SK-N-SH (cell line): ENCODE results near the gene SLC16A8.

ENCODE experiments used
- CHD2 ChIP-seq: fragments of 150-350 bp; IDR thresholded peaks from 2 replicates; pipeline ENCODE4 v1.6.1; 2018; ENCODE audit warnings: low read length; ENCODE audit not compliant: partially characterized antibody
- EP300 ChIP-seq, 2 experiments: IDR thresholded peaks; 2 replicates each; pipeline versions ENCODE4 v1.4.0 to v1.6.1; 2012; ENCODE audit warnings: borderline replicate concordance in 1 of 2, low read depth in 1 of 2, low read length in 1 of 2
- EZH2phosphoT487 ChIP-seq: fragments of 200-600 bp; sonication (generic); IDR thresholded peaks from 2 replicates; pipeline ENCODE4 v1.6.1; 2017; ENCODE audit warnings: low read depth, mixed run types, mild to moderate bottlenecking, antibody characterized with exemption, moderate library complexity, borderline replicate concordance
- FOXM1 ChIP-seq: IDR thresholded peaks from 2 replicates; pipeline ENCODE4 v1.4.0; 2012; ENCODE audit warnings: low read depth, mild to moderate bottlenecking
- GABPA ChIP-seq: IDR thresholded peaks from 2 replicates; pipeline ENCODE4 v1.4.0; 2012; ENCODE audit warnings: low read depth, mild to moderate bottlenecking
- RAD21 ChIP-seq: IDR thresholded peaks from 2 replicates; pipeline ENCODE4 v1.6.1; 2012; ENCODE audit warnings: mild to moderate bottlenecking, low read length
- REST ChIP-seq: IDR thresholded peaks from 2 replicates; pipeline ENCODE4 v1.6.1; 2012; ENCODE audit warnings: mild to moderate bottlenecking, low read depth, low read length, moderate library complexity
- RFX5 ChIP-seq: IDR thresholded peaks from 2 replicates; pipeline ENCODE4 v1.6.1; 2012; ENCODE audit warnings: mild to moderate bottlenecking, improper control_type of control experiment, low read length
- RXRA ChIP-seq: IDR thresholded peaks from 2 replicates; pipeline ENCODE4 v1.4.0; 2012; ENCODE audit warnings: low read depth, mild to moderate bottlenecking, borderline replicate concordance
- SMC3 ChIP-seq: IDR thresholded peaks from 2 replicates; pipeline ENCODE4 v1.6.1; 2012; ENCODE audit warnings: low read depth, low read length, improper control_type of control experiment
- YY1 ChIP-seq: IDR thresholded peaks from 2 replicates; pipeline ENCODE4 v1.4.0; 2012; ENCODE audit warnings: low read depth, mild to moderate bottlenecking
- TF ChIP-seq, protein P1 (sequence below): fragments of 200-600 bp; sonication (generic); IDR thresholded peaks from 2 replicates; pipeline ENCODE4 v1.6.1; 2017; ENCODE audit warnings: antibody characterized with exemption, mild to moderate bottlenecking, moderate library complexity

GRCh38 chr22:38071421-38072321 is 12.3 kb downstream of the SLC16A8 start:
- no peak for TF ChIP-seq YY1
- no peak for TF ChIP-seq RAD21
- no peak for TF ChIP-seq CHD2
- TF ChIP-seq EP300 (IDR thresholded peaks at IDR 0.05; ENCODE audit: borderline replicate concordance in 1 of 2, low read depth in 1 of 2, low read length in 1 of 2), result no peak
- no peak for TF ChIP-seq RFX5
- TF ChIP-seq GABPA, result no peak
- TF ChIP-seq FOXM1, result no peak
- TF ChIP-seq, protein P1, sequence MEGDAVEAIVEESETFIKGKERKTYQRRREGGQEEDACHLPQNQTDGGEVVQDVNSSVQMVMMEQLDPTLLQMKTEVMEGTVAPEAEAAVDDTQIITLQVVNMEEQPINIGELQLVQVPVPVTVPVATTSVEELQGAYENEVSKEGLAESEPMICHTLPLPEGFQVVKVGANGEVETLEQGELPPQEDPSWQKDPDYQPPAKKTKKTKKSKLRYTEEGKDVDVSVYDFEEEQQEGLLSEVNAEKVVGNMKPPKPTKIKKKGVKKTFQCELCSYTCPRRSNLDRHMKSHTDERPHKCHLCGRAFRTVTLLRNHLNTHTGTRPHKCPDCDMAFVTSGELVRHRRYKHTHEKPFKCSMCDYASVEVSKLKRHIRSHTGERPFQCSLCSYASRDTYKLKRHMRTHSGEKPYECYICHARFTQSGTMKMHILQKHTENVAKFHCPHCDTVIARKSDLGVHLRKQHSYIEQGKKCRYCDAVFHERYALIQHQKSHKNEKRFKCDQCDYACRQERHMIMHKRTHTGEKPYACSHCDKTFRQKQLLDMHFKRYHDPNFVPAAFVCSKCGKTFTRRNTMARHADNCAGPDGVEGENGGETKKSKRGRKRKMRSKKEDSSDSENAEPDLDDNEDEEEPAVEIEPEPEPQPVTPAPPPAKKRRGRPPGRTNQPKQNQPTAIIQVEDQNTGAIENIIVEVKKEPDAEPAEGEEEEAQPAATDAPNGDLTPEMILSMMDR, result no peak
- no peak for TF ChIP-seq SMC3
- no peak for TF ChIP-seq RXRA
- TF ChIP-seq EZH2phosphoT487, result no peak
- TF ChIP-seq REST, result no peak
